B cell (primary cell): ENCODE data around the gene SOX6.

Experiments
- EZH2 ChIP-seq: IDR thresholded peaks from 2 replicates; pipeline ENCODE4 v1.6.1; 2012; ENCODE audit warnings: borderline replicate concordance, low read depth, mild to moderate bottlenecking, moderate library complexity, low read length; ENCODE audit not compliant: insufficient read depth, poor library complexity, severe bottlenecking
- TF ChIP-seq, protein P1 (sequence below): fragments of 200-600 bp; IDR thresholded peaks from one replicate; pipeline ENCODE4 v1.8.0; 2022; ENCODE audit warnings: antibody characterized with exemption, mild to moderate bottlenecking

DNA sequence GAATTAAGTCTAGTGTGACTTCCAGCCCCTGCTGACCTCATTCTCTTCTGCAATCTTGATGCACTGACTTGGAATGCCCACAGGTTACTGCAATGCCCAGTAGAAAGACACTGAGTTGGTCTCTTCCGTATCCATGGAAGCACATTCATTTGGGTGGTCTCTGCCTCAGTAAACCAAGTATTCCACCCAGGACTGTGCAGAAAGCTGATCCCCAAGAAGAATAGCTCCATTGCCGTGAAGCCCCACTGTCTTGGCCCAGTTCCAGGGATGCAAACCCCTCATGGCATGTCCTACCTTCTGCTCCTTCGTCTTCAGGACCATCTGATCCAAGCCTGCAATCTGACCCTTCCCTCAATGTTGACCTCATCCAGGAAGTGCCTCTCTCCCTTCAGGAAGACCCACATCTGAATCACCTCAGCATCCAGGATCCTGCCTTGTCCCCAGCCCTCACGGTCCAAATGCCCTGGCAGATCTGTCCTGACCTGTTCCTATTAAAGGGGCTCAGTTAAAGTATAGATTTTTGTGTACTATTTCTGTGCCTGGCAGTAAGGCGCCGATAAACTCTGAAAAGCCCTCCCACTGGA, 425.8 kb downstream of the SOX6 start:
- TF ChIP-seq, protein P1, sequence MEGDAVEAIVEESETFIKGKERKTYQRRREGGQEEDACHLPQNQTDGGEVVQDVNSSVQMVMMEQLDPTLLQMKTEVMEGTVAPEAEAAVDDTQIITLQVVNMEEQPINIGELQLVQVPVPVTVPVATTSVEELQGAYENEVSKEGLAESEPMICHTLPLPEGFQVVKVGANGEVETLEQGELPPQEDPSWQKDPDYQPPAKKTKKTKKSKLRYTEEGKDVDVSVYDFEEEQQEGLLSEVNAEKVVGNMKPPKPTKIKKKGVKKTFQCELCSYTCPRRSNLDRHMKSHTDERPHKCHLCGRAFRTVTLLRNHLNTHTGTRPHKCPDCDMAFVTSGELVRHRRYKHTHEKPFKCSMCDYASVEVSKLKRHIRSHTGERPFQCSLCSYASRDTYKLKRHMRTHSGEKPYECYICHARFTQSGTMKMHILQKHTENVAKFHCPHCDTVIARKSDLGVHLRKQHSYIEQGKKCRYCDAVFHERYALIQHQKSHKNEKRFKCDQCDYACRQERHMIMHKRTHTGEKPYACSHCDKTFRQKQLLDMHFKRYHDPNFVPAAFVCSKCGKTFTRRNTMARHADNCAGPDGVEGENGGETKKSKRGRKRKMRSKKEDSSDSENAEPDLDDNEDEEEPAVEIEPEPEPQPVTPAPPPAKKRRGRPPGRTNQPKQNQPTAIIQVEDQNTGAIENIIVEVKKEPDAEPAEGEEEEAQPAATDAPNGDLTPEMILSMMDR: no peak
- no peak for TF ChIP-seq EZH2
